ENCODE data around the gene NTRK3.

Gene NTRK3

GRCh38 chr15:87944691-87945090, 311.8 kb downstream of the NTRK3 start:
- no peaks in the 10 kb centered on the region for H3K9me3 ChIP-seq (ENCODE audit: control insufficient read depth in 2 of 2, low read length in 2 of 2)
- no peak overlapping the region for H3K9ac ChIP-seq (ENCODE audit: low read depth in 1 of 2, low read length in 2 of 2)
- H3K27me3 ChIP-seq (ENCODE audit: control insufficient read depth in 2 of 2, insufficient read depth in 2 of 2, low read length in 2 of 2) = no peaks in the 10 kb centered on the region
- H3K27ac ChIP-seq (ENCODE audit: low read depth in 2 of 2, low read length in 2 of 2) = no peak overlapping the region
- H3K4me1 ChIP-seq (ENCODE audit: control insufficient read depth in 2 of 2, insufficient read depth in 2 of 2, low read length in 2 of 2) = no peaks in the 10 kb centered on the region
- H3K4me3 ChIP-seq (ENCODE audit: low read length in 2 of 2) = no peak overlapping the region
- H3K36me3 ChIP-seq (ENCODE audit: control insufficient read depth in 2 of 2, insufficient read depth in 2 of 2, low read length in 2 of 2) = no peaks in the 10 kb centered on the region

GRCh38 chr15:87944050-87944449, 312.5 kb downstream of the NTRK3 start:
- no peak overlapping the region for H3K9ac ChIP-seq (ENCODE audit: low read depth in 1 of 2, low read length in 2 of 2)
- no peak overlapping the region for H3K4me3 ChIP-seq (ENCODE audit: low read length in 2 of 2)
- H3K27ac ChIP-seq (ENCODE audit: low read depth in 2 of 2, low read length in 2 of 2) = no peak overlapping the region
- no peaks in the 10 kb centered on the region for H3K36me3 ChIP-seq (ENCODE audit: control insufficient read depth in 2 of 2, insufficient read depth in 2 of 2, low read length in 2 of 2)
- H3K4me1 ChIP-seq (ENCODE audit: control insufficient read depth in 2 of 2, insufficient read depth in 2 of 2, low read length in 2 of 2) = no peaks in the 10 kb centered on the region
- H3K27me3 ChIP-seq (ENCODE audit: control insufficient read depth in 2 of 2, insufficient read depth in 2 of 2, low read length in 2 of 2) = no peaks in the 10 kb centered on the region
- H3K9me3 ChIP-seq (ENCODE audit: control insufficient read depth in 2 of 2, low read length in 2 of 2) = no peaks in the 10 kb centered on the region

- no peaks in the 10 kb centered on the region for H3K4me1 ChIP-seq (ENCODE audit: control insufficient read depth in 2 of 2, insufficient read depth in 2 of 2, low read length in 2 of 2)
- no peaks in the 10 kb centered on the region for H3K36me3 ChIP-seq (ENCODE audit: control insufficient read depth in 2 of 2, insufficient read depth in 2 of 2, low read length in 2 of 2)
- H3K27me3 ChIP-seq (ENCODE audit: control insufficient read depth in 2 of 2, insufficient read depth in 2 of 2, low read length in 2 of 2) = no peaks in the 10 kb centered on the region
- no peak overlapping the region for H3K4me3 ChIP-seq (ENCODE audit: low read length in 2 of 2)
- H3K9ac ChIP-seq (ENCODE audit: low read depth in 1 of 2, low read length in 2 of 2) = no peak overlapping the region
- no peaks in the 10 kb centered on the region for H3K9me3 ChIP-seq (ENCODE audit: control insufficient read depth in 2 of 2, low read length in 2 of 2)
- no peak overlapping the region for H3K27ac ChIP-seq (ENCODE audit: low read depth in 2 of 2, low read length in 2 of 2)
Observed at GRCh38 chr15:87943626-87944025, 312.9 kb downstream of the NTRK3 start.

GRCh38 chr15:87942316-87942715, 314.2 kb downstream of the NTRK3 start:
- H3K4me3 ChIP-seq (ENCODE audit: low read length in 2 of 2) = no peak overlapping the region

GRCh38 chr15:87941606-87942005, 314.9 kb downstream of the NTRK3 start:
- no peaks in the 10 kb centered on the region for H3K9me3 ChIP-seq (ENCODE audit: control insufficient read depth in 2 of 2, low read length in 2 of 2)

More at GRCh38 chr15:87942316-87942715, 314.2 kb downstream of the NTRK3 start:
- Histone ChIP-seq H3K36me3 (ENCODE audit: control insufficient read depth in 2 of 2, insufficient read depth in 2 of 2, low read length in 2 of 2) (no peaks in the 10 kb centered on the region), H3K27ac (ENCODE audit: low read depth in 2 of 2, low read length in 2 of 2) (no peak overlapping the region), H3K9me3 (ENCODE audit: control insufficient read depth in 2 of 2, low read length in 2 of 2) (no peaks in the 10 kb centered on the region), H3K27me3 (ENCODE audit: control insufficient read depth in 2 of 2, insufficient read depth in 2 of 2, low read length in 2 of 2) (no peaks in the 10 kb centered on the region), H3K9ac (ENCODE audit: low read depth in 1 of 2, low read length in 2 of 2) (no peak overlapping the region), H3K4me1 (ENCODE audit: control insufficient read depth in 2 of 2, insufficient read depth in 2 of 2, low read length in 2 of 2) (no peaks in the 10 kb centered on the region)

GRCh38 chr15:87940768-87941167, 315.8 kb downstream of the NTRK3 start:
- no peak overlapping the region for H3K9ac ChIP-seq (ENCODE audit: low read depth in 1 of 2, low read length in 2 of 2)
- H3K27ac ChIP-seq (ENCODE audit: low read depth in 2 of 2, low read length in 2 of 2) = no peak overlapping the region
- no peak overlapping the region for H3K4me3 ChIP-seq (ENCODE audit: low read length in 2 of 2)
- no peaks in the 10 kb centered on the region for H3K4me1 ChIP-seq (ENCODE audit: control insufficient read depth in 2 of 2, insufficient read depth in 2 of 2, low read length in 2 of 2)
- no peaks in the 10 kb centered on the region for H3K36me3 ChIP-seq (ENCODE audit: control insufficient read depth in 2 of 2, insufficient read depth in 2 of 2, low read length in 2 of 2)
- H3K9me3 ChIP-seq (ENCODE audit: control insufficient read depth in 2 of 2, low read length in 2 of 2) = no peaks in the 10 kb centered on the region
- H3K27me3 ChIP-seq (ENCODE audit: control insufficient read depth in 2 of 2, insufficient read depth in 2 of 2, low read length in 2 of 2) = no peaks in the 10 kb centered on the region

More at GRCh38 chr15:87941606-87942005, 314.9 kb downstream of the NTRK3 start:
- Histone ChIP-seq H3K27me3 (ENCODE audit: control insufficient read depth in 2 of 2, insufficient read depth in 2 of 2, low read length in 2 of 2) (no peaks in the 10 kb centered on the region), H3K9ac (ENCODE audit: low read depth in 1 of 2, low read length in 2 of 2) (no peak overlapping the region), H3K36me3 (ENCODE audit: control insufficient read depth in 2 of 2, insufficient read depth in 2 of 2, low read length in 2 of 2) (no peaks in the 10 kb centered on the region), H3K27ac (ENCODE audit: low read depth in 2 of 2, low read length in 2 of 2) (no peak overlapping the region), H3K4me3 (ENCODE audit: low read length in 2 of 2) (no peak overlapping the region), H3K4me1 (ENCODE audit: control insufficient read depth in 2 of 2, insufficient read depth in 2 of 2, low read length in 2 of 2) (no peaks in the 10 kb centered on the region)

- H3K27ac ChIP-seq (ENCODE audit: low read depth in 2 of 2, low read length in 2 of 2) = no peak overlapping the region
- no peak overlapping the region for H3K9ac ChIP-seq (ENCODE audit: low read depth in 1 of 2, low read length in 2 of 2)
- no peaks in the 10 kb centered on the region for H3K36me3 ChIP-seq (ENCODE audit: control insufficient read depth in 2 of 2, insufficient read depth in 2 of 2, low read length in 2 of 2)
- H3K4me1 ChIP-seq (ENCODE audit: control insufficient read depth in 2 of 2, insufficient read depth in 2 of 2, low read length in 2 of 2) = no peaks in the 10 kb centered on the region
- no peak overlapping the region for H3K4me3 ChIP-seq (ENCODE audit: low read length in 2 of 2)
- no peaks in the 10 kb centered on the region for H3K27me3 ChIP-seq (ENCODE audit: control insufficient read depth in 2 of 2, insufficient read depth in 2 of 2, low read length in 2 of 2)
- H3K9me3 ChIP-seq (ENCODE audit: control insufficient read depth in 2 of 2, low read length in 2 of 2) = no peaks in the 10 kb centered on the region
Observed at GRCh38 chr15:87939848-87940457, 316.6 kb downstream of the NTRK3 start.

GRCh38 chr15:87938031-87938430, 318.5 kb downstream of the NTRK3 start:
- no peaks in the 10 kb centered on the region for H3K9me3 ChIP-seq (ENCODE audit: control insufficient read depth in 2 of 2, low read length in 2 of 2)
- H3K27ac ChIP-seq (ENCODE audit: low read depth in 2 of 2, low read length in 2 of 2) = no peak overlapping the region
- H3K4me3 ChIP-seq (ENCODE audit: low read length in 2 of 2) = no peak overlapping the region
- H3K4me1 ChIP-seq (ENCODE audit: control insufficient read depth in 2 of 2, insufficient read depth in 2 of 2, low read length in 2 of 2) = no peaks in the 10 kb centered on the region
- no peak overlapping the region for H3K9ac ChIP-seq (ENCODE audit: low read depth in 1 of 2, low read length in 2 of 2)
- no peaks in the 10 kb centered on the region for H3K27me3 ChIP-seq (ENCODE audit: control insufficient read depth in 2 of 2, insufficient read depth in 2 of 2, low read length in 2 of 2)
- H3K36me3 ChIP-seq (ENCODE audit: control insufficient read depth in 2 of 2, insufficient read depth in 2 of 2, low read length in 2 of 2) = no peaks in the 10 kb centered on the region

- Histone ChIP-seq H3K4me3 (ENCODE audit: low read length in 2 of 2) (no peak overlapping the region), H3K4me1 (ENCODE audit: control insufficient read depth in 2 of 2, insufficient read depth in 2 of 2, low read length in 2 of 2) (no peaks in the 10 kb centered on the region), H3K36me3 (ENCODE audit: control insufficient read depth in 2 of 2, insufficient read depth in 2 of 2, low read length in 2 of 2) (no peaks in the 10 kb centered on the region), H3K9me3 (ENCODE audit: control insufficient read depth in 2 of 2, low read length in 2 of 2) (no peaks in the 10 kb centered on the region), H3K27ac (ENCODE audit: low read depth in 2 of 2, low read length in 2 of 2) (no peak overlapping the region), H3K27me3 (ENCODE audit: control insufficient read depth in 2 of 2, insufficient read depth in 2 of 2, low read length in 2 of 2) (no peaks in the 10 kb centered on the region), H3K9ac (ENCODE audit: low read depth in 1 of 2, low read length in 2 of 2) (no peak overlapping the region)
Observed at GRCh38 chr15:87935583-87935982, 321.0 kb downstream of the NTRK3 start.

GRCh38 chr15:87931584-87931983, 325.0 kb downstream of the NTRK3 start:
- Histone ChIP-seq H3K36me3 (ENCODE audit: control insufficient read depth in 2 of 2, insufficient read depth in 2 of 2, low read length in 2 of 2) (no peaks in the 10 kb centered on the region), H3K9me3 (ENCODE audit: control insufficient read depth in 2 of 2, low read length in 2 of 2) (no peaks in the 10 kb centered on the region), H3K4me3 (ENCODE audit: low read length in 2 of 2) (no peak overlapping the region), H3K27me3 (ENCODE audit: control insufficient read depth in 2 of 2, insufficient read depth in 2 of 2, low read length in 2 of 2) (no peaks in the 10 kb centered on the region), H3K27ac (ENCODE audit: low read depth in 2 of 2, low read length in 2 of 2) (no peak overlapping the region), H3K9ac (ENCODE audit: low read depth in 1 of 2, low read length in 2 of 2) (no peak overlapping the region), H3K4me1 (ENCODE audit: control insufficient read depth in 2 of 2, insufficient read depth in 2 of 2, low read length in 2 of 2) (no peaks in the 10 kb centered on the region)

GRCh38 chr15:87930457-87930856, 326.1 kb downstream of the NTRK3 start:
- no peak overlapping the region for H3K4me3 ChIP-seq (ENCODE audit: low read length in 2 of 2)
- H3K36me3 ChIP-seq (ENCODE audit: control insufficient read depth in 2 of 2, insufficient read depth in 2 of 2, low read length in 2 of 2) = no peaks in the 10 kb centered on the region
- H3K9me3 ChIP-seq (ENCODE audit: control insufficient read depth in 2 of 2, low read length in 2 of 2) = no peaks in the 10 kb centered on the region
- H3K27ac ChIP-seq (ENCODE audit: low read depth in 2 of 2, low read length in 2 of 2) = no peak overlapping the region
- no peaks in the 10 kb centered on the region for H3K27me3 ChIP-seq (ENCODE audit: control insufficient read depth in 2 of 2, insufficient read depth in 2 of 2, low read length in 2 of 2)
- no peak overlapping the region for H3K9ac ChIP-seq (ENCODE audit: low read depth in 1 of 2, low read length in 2 of 2)
- H3K4me1 ChIP-seq (ENCODE audit: control insufficient read depth in 2 of 2, insufficient read depth in 2 of 2, low read length in 2 of 2) = no peaks in the 10 kb centered on the region

All from mucosa of rectum (tissue), 2 donors.